Neural cell (in vitro differentiated cells): ENCODE data around the gene ENOX1. TPM values are rescaled to one million over a fixed set of nuclear protein-coding genes. Genes with fewer than 3 reads are reported as not detected.

Source experiments
- H2AFZ ChIP-seq: fragments of 200-600, 300-800 bp; sonication (generic), shearing (Covaris generic); 2 replicates; pipeline ENCODE4 v1.6.0; 2014; ENCODE audit warnings: low read depth, mild to moderate bottlenecking, antibody characterized with exemption, low read length, moderate library complexity
- H3F3A ChIP-seq: fragments of 200-600 bp; shearing (Covaris generic); 2 replicates; pipeline ENCODE4 v1.6.1; 2016; ENCODE audit warnings: mild to moderate bottlenecking, moderate library complexity, mixed read lengths, antibody characterized with exemption, low read length; ENCODE audit not compliant: insufficient read depth, poor library complexity, severe bottlenecking
- H3K27ac ChIP-seq: fragments of 200-600, 300-800 bp; sonication (generic), shearing (Covaris generic); 2 replicates; pipeline ENCODE4 v1.5.1; 2014; ENCODE audit warnings: mild to moderate bottlenecking, low read length, moderate library complexity
- H3K27me3 ChIP-seq: fragments of 300-800, 200-600 bp; sonication (generic), shearing (Covaris generic); 2 replicates; pipeline ENCODE4 v1.6.0; 2014; ENCODE audit warnings: mild to moderate bottlenecking, low read depth, low read length, moderate library complexity; ENCODE audit not compliant: insufficient read depth
- H3K36me3 ChIP-seq: fragments of 300-800, 200-600 bp; sonication (generic), shearing (Covaris generic); 2 replicates; pipeline ENCODE4 v1.5.1; 2014; ENCODE audit warnings: mild to moderate bottlenecking, antibody characterized with exemption, low read length, moderate library complexity; ENCODE audit not compliant: insufficient read depth
- H3K4me2 ChIP-seq: fragments of 300-800, 200-600 bp; sonication (generic), shearing (Covaris generic); 2 replicates; pipeline ENCODE4 v1.6.0; 2014; ENCODE audit warnings: mild to moderate bottlenecking, low read length
- H3K4me3 ChIP-seq: fragments of 300-800, 200-600 bp; sonication (generic), shearing (Covaris generic); 2 replicates; pipeline ENCODE4 v1.5.1; 2014; ENCODE audit warnings: mild to moderate bottlenecking, low read length, moderate library complexity
- H3K79me2 ChIP-seq: fragments of 200-600 bp; shearing (Covaris generic); replicated peaks from 2 replicates; pipeline ENCODE4 v1.6.0; 2014; ENCODE audit warnings: mild to moderate bottlenecking, low read length, moderate library complexity; ENCODE audit not compliant: insufficient read depth
- H3K9ac ChIP-seq: fragments of 300-800, 200-600 bp; sonication (generic), shearing (Covaris generic); 2 replicates; pipeline ENCODE4 v1.6.1; 2016; ENCODE audit warnings: mild to moderate bottlenecking, low read length, mixed read lengths
- H3K9me2 ChIP-seq: fragments of 200-600 bp; shearing (Covaris generic); 2 replicates; pipeline ENCODE4 v1.6.1; 2016; ENCODE audit warnings: mild to moderate bottlenecking, low read length, mixed read lengths; ENCODE audit not compliant: insufficient read depth
- H3K9me3 ChIP-seq: fragments of 200-600, 300-800 bp; sonication (generic), shearing (Covaris generic); 2 replicates; pipeline ENCODE4 v1.6.1; 2016; ENCODE audit warnings: mild to moderate bottlenecking, mixed run types, low read length, moderate library complexity, mixed read lengths
- H4K20me1 ChIP-seq: fragments of 200-600 bp; shearing (Covaris generic); 2 replicates; pipeline ENCODE4 v1.6.1; 2016; ENCODE audit warnings: mild to moderate bottlenecking, mixed run types; ENCODE audit not compliant: insufficient read depth
- CTCF ChIP-seq: fragments of 450-650 bp; IDR thresholded peaks from 2 replicates; pipeline ENCODE4 v1.5.1; 2014; ENCODE audit warnings: antibody characterized with exemption, mild to moderate bottlenecking, moderate library complexity; ENCODE audit not compliant: poor library complexity, severe bottlenecking
- EP300 ChIP-seq: fragments of 450-650 bp; conservative IDR thresholded peaks from 2 replicates; pipeline ENCODE4 v1.6.1; 2014; ENCODE audit warnings: antibody characterized with exemption, mild to moderate bottlenecking, moderate library complexity; ENCODE audit not compliant: poor library complexity, severe bottlenecking
- EZH2 ChIP-seq: fragments of 200-600, 300-800 bp; shearing (Covaris generic), sonication (generic); IDR thresholded peaks from 2 replicates; pipeline ENCODE4 v1.6.1; 2014; ENCODE audit warnings: antibody characterized with exemption, low read length, borderline replicate concordance, mild to moderate bottlenecking; ENCODE audit not compliant: insufficient read depth, poor library complexity, severe bottlenecking
- MXI1 ChIP-seq: fragments of 450-650 bp; conservative IDR thresholded peaks from 2 replicates; pipeline ENCODE4 v1.6.1; 2014; ENCODE audit warnings: antibody characterized with exemption, mild to moderate bottlenecking; ENCODE audit not compliant: poor library complexity, severe bottlenecking
- POLR2AphosphoS5 ChIP-seq: IDR thresholded peaks from 2 replicates; pipeline ENCODE4 v1.6.1; 2012
- RAD21 ChIP-seq: fragments of 450-650 bp; conservative IDR thresholded peaks from 2 replicates; pipeline ENCODE4 v1.6.1; 2014; ENCODE audit warnings: antibody characterized with exemption, mild to moderate bottlenecking, moderate library complexity
- REST ChIP-seq: IDR thresholded peaks from 2 replicates; pipeline ENCODE4 v1.6.1; 2012; ENCODE audit warnings: borderline replicate concordance
- SMC3 ChIP-seq: fragments of 450-650 bp; conservative IDR thresholded peaks from 2 replicates; pipeline ENCODE4 v1.6.1; 2014; ENCODE audit warnings: antibody characterized with exemption, mild to moderate bottlenecking, moderate library complexity; ENCODE audit not compliant: poor library complexity
- TAF1 ChIP-seq: IDR thresholded peaks from 2 replicates; pipeline ENCODE4 v1.6.1; 2012; ENCODE audit warnings: low read depth
- polyA plus RNA-seq: library from polyadenylated mRNA; depleted of rRNA; stranded (reverse); fragments of >200 nt; gene quantifications from 2 replicates; pipeline ENCODE4 v1.2.3, GENCODE V29; 2014

Gene ENOX1
- polyA plus RNA-seq, 1 donor from 2014 or later, result 42.6 TPM

GRCh38 chr13:43669964-43670363 lies 116.8 kb downstream of the ENOX1 start:
- Histone ChIP-seq H3K27me3 (no peaks in the 10 kb centered on the region), H3K9me3 (no peaks in the 10 kb centered on the region), H3K4me2 (no peak overlapping the region), H3K9ac (no peak overlapping the region), H3F3A (no peaks in the 10 kb centered on the region), H3K4me3 (no peak overlapping the region), H2AFZ (no peak overlapping the region), H3K9me2 (no peaks in the 10 kb centered on the region), H4K20me1 (no peaks in the 10 kb centered on the region), H3K36me3 (no peaks in the 10 kb centered on the region), H3K79me2 (no peaks in the 10 kb centered on the region), H3K27ac (no peak overlapping the region)
- TF ChIP-seq SMC3 (no peak), POLR2AphosphoS5 (no peak)

- H3K9me2 ChIP-seq, result no peaks in the 10 kb centered on the region
- no peak overlapping the region for H3K9ac ChIP-seq
- TF ChIP-seq MXI1 (no peak), EZH2 (no peak), CTCF (no peak), RAD21 (no peak), REST (no peak), SMC3 (no peak), TAF1 (no peak), POLR2AphosphoS5 (no peak), EP300 (no peak)
- no peaks in the 10 kb centered on the region for H3K79me2 ChIP-seq
- H3K36me3 ChIP-seq, result no peaks in the 10 kb centered on the region
- H4K20me1 ChIP-seq, result no peaks in the 10 kb centered on the region
- H3F3A ChIP-seq, result no peaks in the 10 kb centered on the region
- H3K4me2 ChIP-seq, result no peak overlapping the region
- no peak overlapping the region for H2AFZ ChIP-seq
- no peak overlapping the region for H3K4me3 ChIP-seq
- H3K9me3 ChIP-seq, result no peaks in the 10 kb centered on the region
- H3K27ac ChIP-seq, result no peak overlapping the region
- H3K27me3 ChIP-seq, result no peaks in the 10 kb centered on the region
Observed at GRCh38 chr13:43669101-43669500, 117.7 kb downstream of the ENOX1 start.

- Histone ChIP-seq H3K27me3 (no peaks in the 10 kb centered on the region), H3F3A (no peaks in the 10 kb centered on the region), H2AFZ (no peak overlapping the region), H3K27ac (no peak overlapping the region), H3K4me3 (no peak overlapping the region), H3K79me2 (no peaks in the 10 kb centered on the region), H3K4me2 (no peak overlapping the region), H3K9ac (no peak overlapping the region), H4K20me1 (no peaks in the 10 kb centered on the region), H3K9me2 (no peaks in the 10 kb centered on the region), H3K9me3 (no peaks in the 10 kb centered on the region), H3K36me3 (no peaks in the 10 kb centered on the region)
- no peak for TF ChIP-seq REST
Observed at GRCh38 chr13:43666403-43666802, 120.4 kb downstream of the ENOX1 start.
